Neural cell (in vitro differentiated cells): Measurements from ENCODE around the gene FAM237B. TPM values are rescaled to one million over a fixed set of nuclear protein-coding genes. Genes with fewer than 3 reads are reported as not detected.
"Not testable (repeated sequence)": the region's sequence is repeated elsewhere in the genome, so short reads cannot be mapped to it uniquely, and the experiment has no call there.

Experiments
- H2AFZ ChIP-seq: fragments of 200-600, 300-800 bp; sonication (generic), shearing (Covaris generic); 2 replicates; pipeline ENCODE4 v1.6.0; 2014; ENCODE audit warnings: low read depth, mild to moderate bottlenecking, antibody characterized with exemption, low read length, moderate library complexity
- H3F3A ChIP-seq: fragments of 200-600 bp; shearing (Covaris generic); 2 replicates; pipeline ENCODE4 v1.6.1; 2016; ENCODE audit warnings: mild to moderate bottlenecking, moderate library complexity, mixed read lengths, antibody characterized with exemption, low read length; ENCODE audit not compliant: insufficient read depth, poor library complexity, severe bottlenecking
- H3K27ac ChIP-seq: fragments of 200-600, 300-800 bp; sonication (generic), shearing (Covaris generic); 2 replicates; pipeline ENCODE4 v1.5.1; 2014; ENCODE audit warnings: mild to moderate bottlenecking, low read length, moderate library complexity
- H3K27me3 ChIP-seq: fragments of 300-800, 200-600 bp; sonication (generic), shearing (Covaris generic); 2 replicates; pipeline ENCODE4 v1.6.0; 2014; ENCODE audit warnings: mild to moderate bottlenecking, low read depth, low read length, moderate library complexity; ENCODE audit not compliant: insufficient read depth
- H3K36me3 ChIP-seq: fragments of 300-800, 200-600 bp; sonication (generic), shearing (Covaris generic); 2 replicates; pipeline ENCODE4 v1.5.1; 2014; ENCODE audit warnings: mild to moderate bottlenecking, antibody characterized with exemption, low read length, moderate library complexity; ENCODE audit not compliant: insufficient read depth
- H3K4me2 ChIP-seq: fragments of 300-800, 200-600 bp; sonication (generic), shearing (Covaris generic); 2 replicates; pipeline ENCODE4 v1.6.0; 2014; ENCODE audit warnings: mild to moderate bottlenecking, low read length
- H3K4me3 ChIP-seq: fragments of 300-800, 200-600 bp; sonication (generic), shearing (Covaris generic); 2 replicates; pipeline ENCODE4 v1.5.1; 2014; ENCODE audit warnings: mild to moderate bottlenecking, low read length, moderate library complexity
- H3K79me2 ChIP-seq: fragments of 200-600 bp; shearing (Covaris generic); replicated peaks from 2 replicates; pipeline ENCODE4 v1.6.0; 2014; ENCODE audit warnings: mild to moderate bottlenecking, low read length, moderate library complexity; ENCODE audit not compliant: insufficient read depth
- H3K9ac ChIP-seq: fragments of 300-800, 200-600 bp; sonication (generic), shearing (Covaris generic); 2 replicates; pipeline ENCODE4 v1.6.1; 2016; ENCODE audit warnings: mild to moderate bottlenecking, low read length, mixed read lengths
- H3K9me2 ChIP-seq: fragments of 200-600 bp; shearing (Covaris generic); 2 replicates; pipeline ENCODE4 v1.6.1; 2016; ENCODE audit warnings: mild to moderate bottlenecking, low read length, mixed read lengths; ENCODE audit not compliant: insufficient read depth
- H3K9me3 ChIP-seq: fragments of 200-600, 300-800 bp; sonication (generic), shearing (Covaris generic); 2 replicates; pipeline ENCODE4 v1.6.1; 2016; ENCODE audit warnings: mild to moderate bottlenecking, mixed run types, low read length, moderate library complexity, mixed read lengths
- H4K20me1 ChIP-seq: fragments of 200-600 bp; shearing (Covaris generic); 2 replicates; pipeline ENCODE4 v1.6.1; 2016; ENCODE audit warnings: mild to moderate bottlenecking, mixed run types; ENCODE audit not compliant: insufficient read depth
- EP300 ChIP-seq: fragments of 450-650 bp; conservative IDR thresholded peaks from 2 replicates; pipeline ENCODE4 v1.6.1; 2014; ENCODE audit warnings: antibody characterized with exemption, mild to moderate bottlenecking, moderate library complexity; ENCODE audit not compliant: poor library complexity, severe bottlenecking
- EZH2 ChIP-seq: fragments of 200-600, 300-800 bp; shearing (Covaris generic), sonication (generic); IDR thresholded peaks from 2 replicates; pipeline ENCODE4 v1.6.1; 2014; ENCODE audit warnings: antibody characterized with exemption, low read length, borderline replicate concordance, mild to moderate bottlenecking; ENCODE audit not compliant: insufficient read depth, poor library complexity, severe bottlenecking
- MXI1 ChIP-seq: fragments of 450-650 bp; conservative IDR thresholded peaks from 2 replicates; pipeline ENCODE4 v1.6.1; 2014; ENCODE audit warnings: antibody characterized with exemption, mild to moderate bottlenecking; ENCODE audit not compliant: poor library complexity, severe bottlenecking
- POLR2AphosphoS5 ChIP-seq: IDR thresholded peaks from 2 replicates; pipeline ENCODE4 v1.6.1; 2012
- RAD21 ChIP-seq: fragments of 450-650 bp; conservative IDR thresholded peaks from 2 replicates; pipeline ENCODE4 v1.6.1; 2014; ENCODE audit warnings: antibody characterized with exemption, mild to moderate bottlenecking, moderate library complexity
- SMC3 ChIP-seq: fragments of 450-650 bp; conservative IDR thresholded peaks from 2 replicates; pipeline ENCODE4 v1.6.1; 2014; ENCODE audit warnings: antibody characterized with exemption, mild to moderate bottlenecking, moderate library complexity; ENCODE audit not compliant: poor library complexity
- TAF1 ChIP-seq: IDR thresholded peaks from 2 replicates; pipeline ENCODE4 v1.6.1; 2012; ENCODE audit warnings: low read depth
- polyA minus RNA-seq: library from RNA; depleted of rRNA, polyadenylated mRNA; stranded (reverse); fragments of >200 nt; gene quantifications from 2 replicates; pipeline ENCODE4 v1.2.3, GENCODE V29; 2014
- polyA plus RNA-seq: library from polyadenylated mRNA; depleted of rRNA; stranded (reverse); fragments of >200 nt; gene quantifications from 2 replicates; pipeline ENCODE4 v1.2.3, GENCODE V29; 2014
- TF ChIP-seq, protein P1 (sequence below): fragments of 450-650 bp; IDR thresholded peaks from 2 replicates; pipeline ENCODE4 v1.5.1; 2014; ENCODE audit warnings: antibody characterized with exemption, mild to moderate bottlenecking, moderate library complexity; ENCODE audit not compliant: poor library complexity, severe bottlenecking
- TF ChIP-seq, protein P2 (sequence below): IDR thresholded peaks from 2 replicates; pipeline ENCODE4 v1.6.1; 2012; ENCODE audit warnings: borderline replicate concordance

The FAM237B gene
- polyA plus RNA-seq (not detected in 2 replicates), polyA minus RNA-seq (not detected in 2 replicates)

DNA sequence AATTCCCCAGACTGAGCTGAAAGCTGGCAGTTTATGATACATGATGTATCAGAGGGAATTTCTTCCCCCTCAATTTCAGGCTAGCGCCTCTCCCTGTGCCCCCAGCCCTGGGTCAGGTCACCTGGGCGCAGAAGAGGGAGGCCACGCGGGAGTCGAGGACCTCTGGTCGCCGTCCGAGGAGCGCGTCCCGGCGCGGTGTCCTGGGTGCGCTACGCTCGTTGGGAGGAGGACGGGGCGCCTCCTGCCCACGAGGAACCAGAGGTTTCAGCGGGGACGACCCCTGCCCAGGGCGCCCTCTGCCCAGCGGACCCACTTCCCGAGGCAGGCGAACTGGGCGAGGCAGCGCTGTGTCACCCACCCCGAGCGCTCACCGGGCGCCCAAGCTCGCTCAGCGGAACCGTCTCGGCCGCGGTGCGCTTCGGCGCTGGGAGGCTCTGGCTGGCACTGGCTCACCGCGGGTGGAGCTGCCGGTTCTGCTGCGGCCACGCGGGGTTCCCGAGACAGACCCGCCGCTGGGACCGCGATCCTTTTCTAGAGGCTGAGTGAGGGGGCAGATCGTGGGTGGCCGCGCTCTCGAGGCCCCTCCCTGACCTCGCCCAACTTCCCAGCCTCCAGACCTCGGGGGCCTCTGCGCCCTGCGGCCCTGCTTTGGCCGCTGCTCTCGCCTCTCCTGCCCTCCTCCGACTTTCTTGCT, at the start of gene FAM237B:
TSS of gene FAM237B (minus strand) at position 504 of the 694 bp plus-strand sequence. CDS start 1,556 bp downstream, outside the sequence.
- TF ChIP-seq TAF1: no peak
- no peak for TF ChIP-seq EZH2
- TF ChIP-seq, protein P1, sequence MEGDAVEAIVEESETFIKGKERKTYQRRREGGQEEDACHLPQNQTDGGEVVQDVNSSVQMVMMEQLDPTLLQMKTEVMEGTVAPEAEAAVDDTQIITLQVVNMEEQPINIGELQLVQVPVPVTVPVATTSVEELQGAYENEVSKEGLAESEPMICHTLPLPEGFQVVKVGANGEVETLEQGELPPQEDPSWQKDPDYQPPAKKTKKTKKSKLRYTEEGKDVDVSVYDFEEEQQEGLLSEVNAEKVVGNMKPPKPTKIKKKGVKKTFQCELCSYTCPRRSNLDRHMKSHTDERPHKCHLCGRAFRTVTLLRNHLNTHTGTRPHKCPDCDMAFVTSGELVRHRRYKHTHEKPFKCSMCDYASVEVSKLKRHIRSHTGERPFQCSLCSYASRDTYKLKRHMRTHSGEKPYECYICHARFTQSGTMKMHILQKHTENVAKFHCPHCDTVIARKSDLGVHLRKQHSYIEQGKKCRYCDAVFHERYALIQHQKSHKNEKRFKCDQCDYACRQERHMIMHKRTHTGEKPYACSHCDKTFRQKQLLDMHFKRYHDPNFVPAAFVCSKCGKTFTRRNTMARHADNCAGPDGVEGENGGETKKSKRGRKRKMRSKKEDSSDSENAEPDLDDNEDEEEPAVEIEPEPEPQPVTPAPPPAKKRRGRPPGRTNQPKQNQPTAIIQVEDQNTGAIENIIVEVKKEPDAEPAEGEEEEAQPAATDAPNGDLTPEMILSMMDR: no peak
- no peak for TF ChIP-seq EP300
- TF ChIP-seq, protein P2, sequence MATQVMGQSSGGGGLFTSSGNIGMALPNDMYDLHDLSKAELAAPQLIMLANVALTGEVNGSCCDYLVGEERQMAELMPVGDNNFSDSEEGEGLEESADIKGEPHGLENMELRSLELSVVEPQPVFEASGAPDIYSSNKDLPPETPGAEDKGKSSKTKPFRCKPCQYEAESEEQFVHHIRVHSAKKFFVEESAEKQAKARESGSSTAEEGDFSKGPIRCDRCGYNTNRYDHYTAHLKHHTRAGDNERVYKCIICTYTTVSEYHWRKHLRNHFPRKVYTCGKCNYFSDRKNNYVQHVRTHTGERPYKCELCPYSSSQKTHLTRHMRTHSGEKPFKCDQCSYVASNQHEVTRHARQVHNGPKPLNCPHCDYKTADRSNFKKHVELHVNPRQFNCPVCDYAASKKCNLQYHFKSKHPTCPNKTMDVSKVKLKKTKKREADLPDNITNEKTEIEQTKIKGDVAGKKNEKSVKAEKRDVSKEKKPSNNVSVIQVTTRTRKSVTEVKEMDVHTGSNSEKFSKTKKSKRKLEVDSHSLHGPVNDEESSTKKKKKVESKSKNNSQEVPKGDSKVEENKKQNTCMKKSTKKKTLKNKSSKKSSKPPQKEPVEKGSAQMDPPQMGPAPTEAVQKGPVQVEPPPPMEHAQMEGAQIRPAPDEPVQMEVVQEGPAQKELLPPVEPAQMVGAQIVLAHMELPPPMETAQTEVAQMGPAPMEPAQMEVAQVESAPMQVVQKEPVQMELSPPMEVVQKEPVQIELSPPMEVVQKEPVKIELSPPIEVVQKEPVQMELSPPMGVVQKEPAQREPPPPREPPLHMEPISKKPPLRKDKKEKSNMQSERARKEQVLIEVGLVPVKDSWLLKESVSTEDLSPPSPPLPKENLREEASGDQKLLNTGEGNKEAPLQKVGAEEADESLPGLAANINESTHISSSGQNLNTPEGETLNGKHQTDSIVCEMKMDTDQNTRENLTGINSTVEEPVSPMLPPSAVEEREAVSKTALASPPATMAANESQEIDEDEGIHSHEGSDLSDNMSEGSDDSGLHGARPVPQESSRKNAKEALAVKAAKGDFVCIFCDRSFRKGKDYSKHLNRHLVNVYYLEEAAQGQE: no peak
- no peak for TF ChIP-seq MXI1
- no peak for TF ChIP-seq RAD21
- TF ChIP-seq SMC3: no peak
- no peak for TF ChIP-seq POLR2AphosphoS5
- H3F3A ChIP-seq: no peaks in the 10 kb centered on the region
- no peaks in the 10 kb centered on the region for H4K20me1 ChIP-seq
- peaks cover 34% of the 10 kb centered on the region for H3K27me3 ChIP-seq
- H3K9ac ChIP-seq: no peak within 1 kb of the TSS
- H3K4me2 ChIP-seq: no peak within 1 kb of the TSS
- H3K27ac ChIP-seq: no peak within 1 kb of the TSS
- peak within 1 kb of the TSS; percentile 65 for H3K4me3 ChIP-seq
- no peaks in the 10 kb centered on the region for H3K9me3 ChIP-seq
- no peak within 1 kb of the TSS for H2AFZ ChIP-seq
- no peaks in the 10 kb centered on the region for H3K79me2 ChIP-seq
- no peaks in the 10 kb centered on the region for H3K9me2 ChIP-seq
- no peaks in the 10 kb centered on the region for H3K36me3 ChIP-seq

DNA sequence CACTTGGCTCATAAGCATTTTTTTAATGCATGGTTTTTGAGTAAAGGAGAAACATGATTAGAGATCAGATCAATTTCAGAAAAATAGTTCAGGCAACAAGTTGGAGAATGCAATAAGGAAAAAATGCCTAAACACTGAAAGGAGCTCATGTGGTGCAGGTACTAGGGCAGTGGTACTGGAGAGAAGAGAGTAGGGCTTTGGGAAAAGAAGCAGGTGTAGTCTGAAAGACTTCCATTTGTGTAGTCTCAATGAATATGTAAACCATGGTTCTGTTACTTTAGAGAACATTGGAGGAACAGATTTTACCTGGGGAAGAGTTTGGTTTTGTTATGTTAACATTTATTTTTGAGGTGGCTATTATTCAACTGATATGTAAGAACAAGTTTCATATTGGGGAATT, 30.9 kb upstream of the FAM237B start:
- no peaks in the 10 kb centered on the region for H3K9me2 ChIP-seq
- H3F3A ChIP-seq: no peaks in the 10 kb centered on the region
- no peaks in the 10 kb centered on the region for H3K36me3 ChIP-seq
- H3K4me3 ChIP-seq: no peak overlapping the region
- no peaks in the 10 kb centered on the region for H4K20me1 ChIP-seq
- no peak overlapping the region for H3K9ac ChIP-seq
- H3K79me2 ChIP-seq: peaks cover 18% of the 10 kb centered on the region
- no peak for TF ChIP-seq EP300
- no peak for TF ChIP-seq SMC3
- TF ChIP-seq MXI1: no peak
- no peak for TF ChIP-seq POLR2AphosphoS5
- TF ChIP-seq, protein P2: no peak
- no peak for TF ChIP-seq RAD21
- no peak for TF ChIP-seq EZH2
- no peak for TF ChIP-seq TAF1
- TF ChIP-seq, protein P1: no peak
- H3K9me3 ChIP-seq: no peaks in the 10 kb centered on the region
- no peak overlapping the region for H2AFZ ChIP-seq
- H3K27ac ChIP-seq: no peak overlapping the region
- H3K4me2 ChIP-seq: no peak overlapping the region
- no peaks in the 10 kb centered on the region for H3K27me3 ChIP-seq

DNA sequence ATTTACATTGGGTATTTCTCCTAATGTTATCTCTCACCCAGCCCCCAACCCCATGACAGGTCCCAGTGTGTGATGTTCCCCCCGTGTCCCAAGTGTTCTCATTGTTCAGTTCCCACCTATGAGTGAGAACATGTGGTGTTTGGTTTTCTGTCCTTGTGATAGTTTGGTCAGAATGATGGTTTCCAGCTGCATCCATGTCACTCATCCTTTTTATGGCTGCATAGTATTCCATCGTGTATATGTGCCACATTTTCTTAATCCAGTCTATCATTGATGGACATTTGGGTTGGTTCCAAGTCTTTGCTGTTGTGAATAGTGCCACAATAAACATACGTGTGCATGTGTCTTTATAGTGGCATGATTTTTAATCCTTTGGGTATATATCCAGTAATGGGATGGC, 28.9 kb upstream of the FAM237B start:
- not testable (repeated sequence) for H3F3A ChIP-seq, H2AFZ ChIP-seq, H3K27me3 ChIP-seq, H3K4me2 ChIP-seq, H3K9me2 ChIP-seq, H3K36me3 ChIP-seq, H3K27ac ChIP-seq, H4K20me1 ChIP-seq, H3K9me3 ChIP-seq, H3K4me3 ChIP-seq, H3K9ac ChIP-seq
- peaks cover 21% of the 10 kb centered on the region for H3K79me2 ChIP-seq
